H9 (cell line): ENCODE results near the gene SUN2. TPM values are rescaled to one million over a fixed set of nuclear protein-coding genes. Genes with fewer than 3 reads are reported as not detected.

Experiments
- DNase-seq: peaks from one replicate; pipeline ENCODE4 v3.0.0-alpha.2; 2017
- H2AFZ ChIP-seq: one replicate; pipeline ENCODE4 v1.6.1; 2013; ENCODE audit warnings: mild to moderate bottlenecking, low read length, control low read depth, moderate library complexity
- H2AK5ac ChIP-seq: 2 replicates; pipeline ENCODE4 v1.6.1; 2013; ENCODE audit warnings: low read length, control low read depth, mixed read lengths; ENCODE audit not compliant: insufficient read length
- H2BK120ac ChIP-seq: one replicate; pipeline ENCODE4 v1.6.1; 2013; ENCODE audit warnings: low read depth, mild to moderate bottlenecking, low read length, control low read depth, inconsistent platforms; ENCODE audit not compliant: poor library complexity, severe bottlenecking
- H2BK12ac ChIP-seq: 2 replicates; pipeline ENCODE4 v1.6.1; 2013; ENCODE audit warnings: low read length, control low read depth, mixed read lengths, low read depth; ENCODE audit not compliant: insufficient read length
- H2BK15ac ChIP-seq: 2 replicates; pipeline ENCODE4 v1.6.1; 2013; ENCODE audit warnings: low read depth, low read length, control low read depth
- H2BK20ac ChIP-seq: one replicate; pipeline ENCODE4 v1.6.1; 2013; ENCODE audit warnings: low read depth, mild to moderate bottlenecking, low read length, control low read depth, inconsistent platforms; ENCODE audit not compliant: poor library complexity, severe bottlenecking
- H2BK5ac ChIP-seq: 2 replicates; pipeline ENCODE4 v1.6.1; 2013; ENCODE audit warnings: low read length, control low read depth, mixed read lengths; ENCODE audit not compliant: insufficient read length
- H3K14ac ChIP-seq: 2 replicates; pipeline ENCODE4 v1.6.1; 2013; ENCODE audit warnings: low read length, control low read depth; ENCODE audit not compliant: insufficient read depth
- H3K18ac ChIP-seq: 2 replicates; pipeline ENCODE4 v1.6.1; 2013; ENCODE audit warnings: low read depth, mild to moderate bottlenecking, mixed read lengths, low read length, control low read depth; ENCODE audit not compliant: insufficient read length
- H3K23ac ChIP-seq: 2 replicates; pipeline ENCODE4 v1.6.1; 2013; ENCODE audit warnings: low read length, control low read depth, mixed read lengths, low read depth; ENCODE audit not compliant: insufficient read length
- H3K23me2 ChIP-seq: 2 replicates; pipeline ENCODE4 v1.6.1; 2013; ENCODE audit warnings: low read depth, mild to moderate bottlenecking, mixed read lengths, low read length, control low read depth; ENCODE audit not compliant: insufficient read length, poor library complexity, severe bottlenecking
- H3K27ac ChIP-seq: 2 replicates; pipeline ENCODE4 v1.5.1; 2013; ENCODE audit warnings: low read length, control low read depth, mixed read lengths, low read depth; ENCODE audit not compliant: insufficient read length
- H3K27me3 ChIP-seq: 2 replicates; pipeline ENCODE4 v1.6.1; 2013; ENCODE audit warnings: low read length, control low read depth, inconsistent platforms; ENCODE audit not compliant: insufficient read depth
- H3K4ac ChIP-seq: 2 replicates; pipeline ENCODE4 v1.6.1; 2013; ENCODE audit warnings: low read depth, mild to moderate bottlenecking, control low read depth, inconsistent platforms, low read length, moderate library complexity
- H3K4me1 ChIP-seq: 2 replicates; pipeline ENCODE4 v1.6.1; 2013; ENCODE audit warnings: low read length, control low read depth, inconsistent platforms; ENCODE audit not compliant: insufficient read depth
- H3K4me2 ChIP-seq: 2 replicates; pipeline ENCODE4 v1.6.1; 2013; ENCODE audit warnings: low read length, control low read depth, mixed read lengths; ENCODE audit not compliant: insufficient read length, insufficient read depth
- H3K56ac ChIP-seq: 2 replicates; pipeline ENCODE4 v1.6.1; 2013; ENCODE audit warnings: low read depth, mild to moderate bottlenecking, mixed read lengths, low read length, control low read depth; ENCODE audit not compliant: insufficient read length
- H3K79me1 ChIP-seq: 2 replicates; pipeline ENCODE4 v1.6.1; 2013; ENCODE audit warnings: low read depth, mild to moderate bottlenecking, moderate library complexity, low read length, control low read depth, inconsistent platforms; ENCODE audit not compliant: insufficient read depth, poor library complexity, severe bottlenecking
- H3K79me2 ChIP-seq: 2 replicates; pipeline ENCODE4 v1.6.1; 2013; ENCODE audit warnings: low read length, control low read depth, inconsistent platforms; ENCODE audit not compliant: insufficient read depth
- H3K9ac ChIP-seq: 2 replicates; pipeline ENCODE4 v1.6.1; 2013; ENCODE audit warnings: low read length, control low read depth, mixed read lengths; ENCODE audit not compliant: insufficient read length; ENCODE audit errors: extremely low read depth
- H3K9me3 ChIP-seq: one replicate; pipeline ENCODE4 v1.6.1; 2013; ENCODE audit warnings: low read depth, low read length, inconsistent platforms; ENCODE audit not compliant: control insufficient read depth
- H3T11ph ChIP-seq: one replicate; pipeline ENCODE4 v1.6.1; 2013; ENCODE audit warnings: mild to moderate bottlenecking, low read length, control low read depth, inconsistent platforms
- H4K20me1 ChIP-seq: one replicate; pipeline ENCODE4 v1.6.1; 2013; ENCODE audit not compliant: control insufficient read depth, insufficient read length, insufficient read depth
- H4K5ac ChIP-seq: 2 replicates; pipeline ENCODE4 v1.6.1; 2013; ENCODE audit warnings: low read depth, mild to moderate bottlenecking, mixed read lengths, low read length, control low read depth; ENCODE audit not compliant: insufficient read length
- H4K8ac ChIP-seq: replicated peaks from 2 replicates; pipeline ENCODE4 v1.6.1; 2013; ENCODE audit warnings: low read length, control low read depth, mixed read lengths, low read depth; ENCODE audit not compliant: insufficient read length
- H4K91ac ChIP-seq: 2 replicates; pipeline ENCODE4 v1.6.1; 2013; ENCODE audit warnings: low read depth, mild to moderate bottlenecking, moderate library complexity, mixed read lengths, low read length, control low read depth; ENCODE audit not compliant: insufficient read length
- H3K27ac Mint-ChIP-seq, 3 experiments: 2 replicates in 2 of 3; 3 replicates in 1 of 3; pipeline ENCODE4 v1.8.0; 2020 to 2021; ENCODE audit warnings: mixed read lengths in 3 of 3, mild to moderate bottlenecking in 1 of 3, moderate library complexity in 1 of 3
- H3K27me3 Mint-ChIP-seq: 2 replicates; pipeline ENCODE4 v1.8.0; 2021; ENCODE audit warnings: low read depth, mild to moderate bottlenecking, moderate library complexity, mixed read lengths
- H3K36me3 Mint-ChIP-seq, 3 experiments: 2 replicates in 2 of 3; 3 replicates in 1 of 3; pipeline ENCODE4 v1.8.0; 2020 to 2021; ENCODE audit warnings: low read depth in 3 of 3, mixed read lengths in 3 of 3; ENCODE audit not compliant: insufficient read depth in 1 of 3
- H3K4me1 Mint-ChIP-seq, 2 experiments: 2 replicates each; pipeline ENCODE4 v1.8.0; 2020; ENCODE audit warnings: mixed read lengths in 2 of 2
- H3K4me3 Mint-ChIP-seq, 2 experiments: 2 replicates in 1 of 2; 3 replicates in 1 of 2; pipeline ENCODE4 v1.8.0; 2020 to 2021; ENCODE audit warnings: mild to moderate bottlenecking in 2 of 2, mixed read lengths in 2 of 2, moderate library complexity in 1 of 2
- H3K9me3 Mint-ChIP-seq, 2 experiments: 2 replicates in 1 of 2; 3 replicates in 1 of 2; pipeline ENCODE4 v1.8.0; 2020; ENCODE audit warnings: mild to moderate bottlenecking in 2 of 2, mixed read lengths in 2 of 2, moderate library complexity in 1 of 2
- CTCF ChIP-seq: fragments of 200-600 bp; sonication (generic); conservative IDR thresholded peaks from 3 replicates; pipeline ENCODE4 v1.8.0; 2021; ENCODE audit warnings: antibody characterized with exemption, mild to moderate bottlenecking
- WGBS: extraction: QIAGEN DNeasy Blood & Tissue Kit; methylation state at CpG from one replicate; pipeline ENCODE4 v1.1.7; 2013; ENCODE audit warnings: missing lambda C conversion rate, low lambda C conversion rate, mixed read lengths; ENCODE audit not compliant: insufficient read length; ENCODE audit errors: extremely low coverage; 5-methylcytosine and 5-hydroxymethylcytosine counted together
- total RNA-seq: library from RNA; stranded (reverse); gene quantifications from 2 replicates; pipeline ENCODE4 v1.2.1, GENCODE V29; 2021

SUN2 gene
- total RNA-seq, 1 experiment from 2014 or later: 12.0 TPM

DNA sequence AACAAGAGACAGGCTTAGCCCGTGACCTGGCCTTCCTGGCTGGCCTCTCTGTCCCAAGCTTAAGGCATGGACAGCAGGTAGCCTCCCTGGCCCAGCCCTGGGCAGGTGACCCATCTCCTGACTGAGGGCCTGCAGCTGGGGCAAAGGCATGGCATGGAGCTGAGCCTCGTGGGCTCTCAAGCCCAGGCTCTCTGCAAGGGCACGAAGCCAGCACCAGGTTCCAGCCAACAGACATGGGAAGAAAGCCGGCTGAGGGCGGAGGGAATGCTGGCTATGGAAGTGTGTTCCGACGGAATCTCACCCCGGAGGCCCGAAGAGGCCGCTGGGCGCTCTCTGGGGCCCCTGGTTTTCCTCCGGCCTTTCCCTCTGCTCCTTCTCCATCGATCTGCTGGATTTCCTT is 25.2 kb upstream of the SUN2 start:
- H4K20me1 ChIP-seq: no peaks in the 10 kb centered on the region
- no peak overlapping the region for H4K91ac ChIP-seq
- no peak overlapping the region for H3K18ac ChIP-seq
- H3K79me1 ChIP-seq: no peaks in the 10 kb centered on the region
- H2BK20ac ChIP-seq: no peak overlapping the region
- H2AK5ac ChIP-seq: no peak overlapping the region
- no peak overlapping the region for H2BK5ac ChIP-seq
- H3K4me1 ChIP-seq: no peaks in the 10 kb centered on the region
- H3K79me2 ChIP-seq: no peaks in the 10 kb centered on the region
- H3K27ac ChIP-seq: no peak overlapping the region
- H4K5ac ChIP-seq: no peak overlapping the region
- Mint-ChIP-seq H3K36me3 (peaks cover 0 to 2% (median 0%) of the 10 kb centered on the region in 3 experiments; a peak in 1 of 7 replicates), H3K9me3 (no peaks in the 10 kb centered on the region), H3K4me3 (no peak overlapping the region), H3K27ac (no peak overlapping the region; a peak in 1 of 7 replicates), H3K4me1 (peaks cover 8 to 17% of the 10 kb centered on the region in 2 experiments), H3K27me3 (no peaks in the 10 kb centered on the region; the same call in 1 of the 2 replicates)
- no peaks in the 10 kb centered on the region for H3K9me3 ChIP-seq
- no peak overlapping the region for H3K4me2 ChIP-seq
- no peak for TF ChIP-seq CTCF
- H3T11ph ChIP-seq: no peak overlapping the region
- no CpG with 5 or more reads among the region's 13 CpGs for WGBS
- DNase-seq: no peak
- no peak overlapping the region for H3K4ac ChIP-seq
- H3K27me3 ChIP-seq: no peaks in the 10 kb centered on the region
- H3K9ac ChIP-seq: no peak overlapping the region
- no peak overlapping the region for H2BK15ac ChIP-seq
- H4K8ac ChIP-seq: no peak overlapping the region
- no peak overlapping the region for H3K56ac ChIP-seq
- H2BK12ac ChIP-seq: no peak overlapping the region
- no peak overlapping the region for H3K14ac ChIP-seq
- H2AFZ ChIP-seq: no peak overlapping the region
- H2BK120ac ChIP-seq: no peak overlapping the region
- no peaks in the 10 kb centered on the region for H3K23me2 ChIP-seq
- H3K23ac ChIP-seq: no peak overlapping the region
